ENCODE measurements around the gene BSPRY. TPM values are rescaled to one million over a fixed set of nuclear protein-coding genes. Genes with fewer than 3 reads are reported as not detected.
A peak's percentile ranks its signal among the peaks of the same experiment; 100 is the strongest.

BSPRY gene
- total RNA-seq, 1 experiment from 2014 or later = 6.4 TPM

- TF ChIP-seq USF2 (CRISPR knock-in tag; IDR thresholded peaks at IDR 0.05) = no peak
Measured at GRCh38 chr9:113359385-113359784, 10.0 kb downstream of the BSPRY start (continued).

- H3K4me3 Mint-ChIP-seq = no peak overlapping the region
- H3K27me3 Mint-ChIP-seq (ENCODE audit: low read depth) = no peaks in the 10 kb centered on the region
- peak; percentile 82 for ATAC-seq
- H3K27ac Mint-ChIP-seq = no peak overlapping the region
- no peaks in the 10 kb centered on the region for H3K9me3 Mint-ChIP-seq
- peaks cover 12% of the 10 kb centered on the region for H3K4me1 Mint-ChIP-seq
- H3K36me3 Mint-ChIP-seq = no peaks in the 10 kb centered on the region
- ChIA-PET CTCF (no interaction called here), POLR2A (no interaction called here)
- DNase-seq (ENCODE audit: low spot score) = peak; percentile 37
- TF ChIP-seq ZNF219 (CRISPR knock-in tag; IDR thresholded peaks at IDR 0.05; ENCODE audit: borderline replicate concordance) (no peak), PRDM15 (CRISPR knock-in tag; IDR thresholded peaks at IDR 0.05) (peak; percentile 56; the same call in 1 of the 2 replicates)
Measured at GRCh38 chr9:113360242-113360842, 11.0 kb downstream of the BSPRY start.

GRCh38 chr9:113361304-113362018 is 12.1 kb downstream of the BSPRY start:
- H3K9me3 Mint-ChIP-seq = no peaks in the 10 kb centered on the region
- peaks cover 12% of the 10 kb centered on the region for H3K4me1 Mint-ChIP-seq
- no peaks in the 10 kb centered on the region for H3K36me3 Mint-ChIP-seq
- no peak overlapping the region for H3K27ac Mint-ChIP-seq
- POLR2A ChIA-PET = no interaction called here
- ATAC-seq = no peak
- CTCF ChIA-PET = interaction anchor here (0.7 kb wide), 1 partner anchor 15 kb away, joined by 3 read pairs; the partner anchor contains the start of gene HDHD3
- H3K27me3 Mint-ChIP-seq (ENCODE audit: low read depth) = no peaks in the 10 kb centered on the region
- no peak for DNase-seq (ENCODE audit: low spot score)
- TF ChIP-seq TEAD1 (CRISPR knock-in tag; IDR thresholded peaks at IDR 0.05) (no peak), ZNF121 (CRISPR knock-in tag; IDR thresholded peaks at IDR 0.05) (no peak), USF2 (CRISPR knock-in tag; IDR thresholded peaks at IDR 0.05) (no peak), IRF2 (CRISPR knock-in tag; IDR thresholded peaks at IDR 0.05; ENCODE audit: borderline replicate concordance, low read depth) (no peak), CREB1 (CRISPR knock-in tag; IDR thresholded peaks at IDR 0.05) (no peak)
- no peak overlapping the region for H3K4me3 Mint-ChIP-seq

- peaks cover 12% of the 10 kb centered on the region for H3K4me1 Mint-ChIP-seq
- no peak overlapping the region for H3K4me3 Mint-ChIP-seq
- H3K27ac Mint-ChIP-seq = no peak overlapping the region
- ChIA-PET CTCF (interaction anchor here (1.1 to 2.0 kb wide), 2 partner anchors 7 to 14 kb away, joined by 3 to 5 read pairs; partner anchors contain the start of gene BSPRY), POLR2A (no interaction called here)
- H3K36me3 Mint-ChIP-seq = no peaks in the 10 kb centered on the region
- no peaks in the 10 kb centered on the region for H3K9me3 Mint-ChIP-seq
- TF ChIP-seq GTF2I (CRISPR knock-in tag; conservative IDR thresholded peaks at IDR 0.05) (no peak), ZNF281 (CRISPR knock-in tag; IDR thresholded peaks at IDR 0.05) (no peak), FOXP1 (CRISPR knock-in tag; IDR thresholded peaks at IDR 0.05; ENCODE audit: borderline replicate concordance) (no peak), SMAD4 (CRISPR knock-in tag; IDR thresholded peaks at IDR 0.05) (no peak)
- DNase-seq (ENCODE audit: low spot score) = no peak
- no peak for ATAC-seq
- no peaks in the 10 kb centered on the region for H3K27me3 Mint-ChIP-seq (ENCODE audit: low read depth)
Measured at GRCh38 chr9:113363336-113363735, 14.0 kb downstream of the BSPRY start.

Data from WTC11 (cell line).